Liver (tissue), 9 donors: ENCODE results near the gene ZFYVE27. TPM values are rescaled to one million over a fixed set of nuclear protein-coding genes. Genes with fewer than 3 reads are reported as not detected.

Source experiments
- DNase-seq: peaks from one replicate; pipeline ENCODE4 v3.0.0-alpha.2; 2017; ENCODE audit warnings: low spot score
- H3K27ac ChIP-seq, 2 donors: one replicate each; pipeline ENCODE4 v1.7.0; 2013; ENCODE audit warnings: inconsistent platforms in 2 of 2, low read length in 2 of 2, control low read depth in 1 of 2, low read depth in 1 of 2, mild to moderate bottlenecking in 1 of 2
- H3K27me3 ChIP-seq, 4 donors: one replicate each; pipeline versions ENCODE4 v1.6.1 to v1.7.0; 2013; ENCODE audit warnings: low read length in 3 of 4, inconsistent platforms in 1 of 4, mild to moderate bottlenecking in 1 of 4, moderate library complexity in 1 of 4; ENCODE audit not compliant: control insufficient read depth in 4 of 4, insufficient read depth in 4 of 4
- H3K36me3 ChIP-seq, 4 donors: one replicate each; pipeline versions ENCODE4 v1.6.1 to v1.7.0; 2013; ENCODE audit warnings: low read length in 3 of 4, mild to moderate bottlenecking in 3 of 4, low read depth in 1 of 4, moderate library complexity in 1 of 4; ENCODE audit not compliant: control insufficient read depth in 4 of 4, insufficient read depth in 3 of 4
- H3K4me1 ChIP-seq, 4 donors: one replicate each; pipeline versions ENCODE4 v1.6.1 to v1.7.0; 2013; ENCODE audit warnings: low read length in 3 of 4, mild to moderate bottlenecking in 3 of 4, moderate library complexity in 1 of 4; ENCODE audit not compliant: control insufficient read depth in 4 of 4, insufficient read depth in 4 of 4
- H3K4me3 ChIP-seq, 3 donors: one replicate each; pipeline versions ENCODE4 v1.6.1 to v1.7.0; 2013; ENCODE audit warnings: low read length in 3 of 3, control low read depth in 1 of 3, low read depth in 1 of 3, mild to moderate bottlenecking in 1 of 3
- H3K9ac ChIP-seq, 2 donors: one replicate each; pipeline ENCODE4 v1.7.0; 2013; ENCODE audit warnings: low read length in 2 of 2, mild to moderate bottlenecking in 2 of 2, moderate library complexity in 2 of 2, control low read depth in 1 of 2, low read depth in 1 of 2
- H3K9me3 ChIP-seq, 4 donors: one replicate each; pipeline versions ENCODE4 v1.6.1 to v1.7.0; 2013; ENCODE audit warnings: low read length in 3 of 4; ENCODE audit not compliant: control insufficient read depth in 4 of 4
- EGR1 ChIP-seq, 2 donors: IDR thresholded peaks; 2 replicates each; pipeline ENCODE4 v1.6.1; 2016 to 2018; ENCODE audit warnings: antibody characterized with exemption in 2 of 2, low read depth in 2 of 2
- FOXA1 ChIP-seq: IDR thresholded peaks from 2 replicates; pipeline ENCODE4 v1.6.1; 2016; ENCODE audit warnings: antibody characterized with exemption
- FOXA2 ChIP-seq: IDR thresholded peaks from 2 replicates; pipeline ENCODE4 v1.6.1; 2016; ENCODE audit warnings: antibody characterized with exemption
- GABPA ChIP-seq, 2 donors: IDR thresholded peaks in 1 of 2; conservative IDR thresholded peaks in 1 of 2; 2 replicates each; pipeline ENCODE4 v1.6.1; 2016; ENCODE audit warnings: antibody characterized with exemption in 2 of 2, mild to moderate bottlenecking in 1 of 2, moderate library complexity in 1 of 2
- HNF4A ChIP-seq, 2 donors: conservative IDR thresholded peaks; 2 replicates each; pipeline ENCODE4 v1.6.1; 2016; ENCODE audit warnings: antibody characterized with exemption in 2 of 2, mild to moderate bottlenecking in 2 of 2
- HNF4G ChIP-seq: IDR thresholded peaks from 2 replicates; pipeline ENCODE4 v1.6.1; 2016; ENCODE audit warnings: antibody characterized with exemption
- MAX ChIP-seq: IDR thresholded peaks from 2 replicates; pipeline ENCODE4 v1.6.1; 2016; ENCODE audit warnings: antibody characterized with exemption
- NR2F2 ChIP-seq: IDR thresholded peaks from 2 replicates; pipeline ENCODE4 v1.6.1; 2016; ENCODE audit warnings: antibody characterized with exemption
- RAD21 ChIP-seq, 2 donors: IDR thresholded peaks; 2 replicates each; pipeline ENCODE4 v1.6.1; 2016; ENCODE audit warnings: antibody characterized with exemption in 2 of 2, mild to moderate bottlenecking in 2 of 2
- RXRA ChIP-seq, 2 donors: IDR thresholded peaks; 2 replicates each; pipeline ENCODE4 v1.6.1; 2017 to 2018; ENCODE audit warnings: antibody characterized with exemption in 2 of 2, mild to moderate bottlenecking in 1 of 2
- SP1 ChIP-seq: IDR thresholded peaks from 2 replicates; pipeline ENCODE4 v1.6.1; 2018; ENCODE audit warnings: antibody characterized with exemption, mild to moderate bottlenecking
- YY1 ChIP-seq: IDR thresholded peaks from 2 replicates; pipeline ENCODE4 v1.6.1; 2016; ENCODE audit warnings: antibody characterized with exemption, mild to moderate bottlenecking
- WGBS: extraction: QIAGEN DNeasy Blood & Tissue Kit; methylation state at CpG from one replicate; pipeline ENCODE4 v1.1.7; 2013; 5-methylcytosine and 5-hydroxymethylcytosine counted together
- polyA plus RNA-seq, 2 donors: library from polyadenylated mRNA; stranded (reverse) in 1 of 2; unstranded in 1 of 2; fragments of 200-250 nt in 1 of 2; fragments of >200 nt in 1 of 2; fragmentation: Nextera tagmentation in 1 of 2; extraction: Ambion mirVana in 1 of 2; gene quantifications; one replicate each; pipeline versions ENCODE4 v1.2.1 to v1.2.3, GENCODE V29; 2013 to 2015
- total RNA-seq, 2 donors: library from RNA; depleted of rRNA; stranded (reverse); fragments of >200 nt; gene quantifications; one replicate each; pipeline ENCODE4 v1.2.3, GENCODE V29; 2014
- TF ChIP-seq, protein P1 (sequence below): fragments of 150-350 bp; IDR thresholded peaks from 2 replicates; pipeline ENCODE4 v1.5.1; 2017; ENCODE audit warnings: improper control_type of control experiment, low read depth, low read length; ENCODE audit not compliant: missing input control
- TF ChIP-seq, protein P2 (sequence below): IDR thresholded peaks from 2 replicates; pipeline ENCODE4 v1.6.1; 2016; ENCODE audit warnings: antibody characterized with exemption, mild to moderate bottlenecking
- TF ChIP-seq, protein P3 (sequence below): IDR thresholded peaks from 2 replicates; pipeline ENCODE4 v1.6.1; 2016; ENCODE audit warnings: antibody characterized with exemption
- donor health status: healthy.
- donor health status: healthy.
- donor health status: healthy.
- donor health status: healthy.
- donor health status: healthy.

Gene ZFYVE27
- total and polyA plus RNA-seq, 4 donors = 10.2 to 25.9 (median 13.1) TPM

DNA sequence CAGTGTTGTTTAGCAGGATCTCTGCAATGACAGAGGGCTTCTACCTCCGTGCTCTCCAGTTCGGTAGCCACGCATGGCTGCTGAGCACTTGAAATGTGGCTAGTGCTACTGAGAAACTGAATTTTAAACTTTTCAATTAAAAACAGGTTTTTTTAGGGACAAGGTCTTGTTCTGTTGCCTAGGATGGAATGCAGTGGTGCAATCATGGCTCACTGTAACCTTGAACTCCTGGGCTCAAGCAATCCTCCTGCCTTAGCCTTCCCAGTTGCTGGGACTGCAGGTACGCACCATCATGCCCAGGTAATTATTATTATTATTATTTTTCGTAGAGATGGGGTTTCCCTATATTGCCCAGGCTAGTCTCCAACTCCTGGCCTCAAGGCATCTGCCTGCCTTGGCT is 48.3 kb downstream of the ZFYVE27 start:
- WGBS = 86% methylated on average over 5 of the region's 5 CpGs
- H3K4me1 ChIP-seq = peaks cover 0 to 5% (median 0%) of the 10 kb centered on the region in 4 donors

DNA sequence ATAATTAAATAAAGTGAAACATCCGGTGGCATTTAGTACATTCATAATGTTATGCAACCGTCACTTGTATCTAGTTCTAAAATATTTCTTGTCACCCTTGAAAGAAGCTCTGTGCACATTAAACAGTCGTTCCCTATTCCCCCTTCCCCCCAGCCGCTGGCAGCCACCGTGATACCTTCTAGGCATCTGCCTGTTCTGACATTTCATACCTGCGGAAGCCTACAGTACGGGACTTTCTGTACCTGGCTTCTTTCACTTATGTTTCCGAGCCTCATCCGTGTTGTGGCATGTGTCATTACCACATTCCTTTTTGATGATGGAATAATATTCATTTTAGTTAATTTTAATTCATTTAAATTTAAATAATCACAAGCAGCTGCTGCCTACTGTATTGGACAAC is 48.8 kb downstream of the ZFYVE27 start:
- H3K9ac ChIP-seq = no peak overlapping the region
- peaks cover 0 to 5% (median 0%) of the 10 kb centered on the region in 4 donors for H3K4me1 ChIP-seq
- no peaks in the 10 kb centered on the region for H3K27me3 ChIP-seq
- no peak for TF ChIP-seq FOXA2
- TF ChIP-seq HNF4A (conservative IDR thresholded peaks at IDR 0.05) = no peak
- no peak for TF ChIP-seq RAD21 (IDR thresholded peaks at IDR 0.05)
- TF ChIP-seq, protein P1, sequence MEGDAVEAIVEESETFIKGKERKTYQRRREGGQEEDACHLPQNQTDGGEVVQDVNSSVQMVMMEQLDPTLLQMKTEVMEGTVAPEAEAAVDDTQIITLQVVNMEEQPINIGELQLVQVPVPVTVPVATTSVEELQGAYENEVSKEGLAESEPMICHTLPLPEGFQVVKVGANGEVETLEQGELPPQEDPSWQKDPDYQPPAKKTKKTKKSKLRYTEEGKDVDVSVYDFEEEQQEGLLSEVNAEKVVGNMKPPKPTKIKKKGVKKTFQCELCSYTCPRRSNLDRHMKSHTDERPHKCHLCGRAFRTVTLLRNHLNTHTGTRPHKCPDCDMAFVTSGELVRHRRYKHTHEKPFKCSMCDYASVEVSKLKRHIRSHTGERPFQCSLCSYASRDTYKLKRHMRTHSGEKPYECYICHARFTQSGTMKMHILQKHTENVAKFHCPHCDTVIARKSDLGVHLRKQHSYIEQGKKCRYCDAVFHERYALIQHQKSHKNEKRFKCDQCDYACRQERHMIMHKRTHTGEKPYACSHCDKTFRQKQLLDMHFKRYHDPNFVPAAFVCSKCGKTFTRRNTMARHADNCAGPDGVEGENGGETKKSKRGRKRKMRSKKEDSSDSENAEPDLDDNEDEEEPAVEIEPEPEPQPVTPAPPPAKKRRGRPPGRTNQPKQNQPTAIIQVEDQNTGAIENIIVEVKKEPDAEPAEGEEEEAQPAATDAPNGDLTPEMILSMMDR = no peak
- TF ChIP-seq FOXA1 = no peak
- TF ChIP-seq GABPA (IDR thresholded peaks at IDR 0.05 in 1 of 2, conservative IDR thresholded peaks at IDR 0.05 in 1 of 2) = no peak
- TF ChIP-seq HNF4G = no peak
- TF ChIP-seq MAX = no peak
- TF ChIP-seq YY1 = no peak
- TF ChIP-seq EGR1 (IDR thresholded peaks at IDR 0.05; ENCODE audit: low read depth in 2 of 2) = no peak
- TF ChIP-seq, protein P2, sequence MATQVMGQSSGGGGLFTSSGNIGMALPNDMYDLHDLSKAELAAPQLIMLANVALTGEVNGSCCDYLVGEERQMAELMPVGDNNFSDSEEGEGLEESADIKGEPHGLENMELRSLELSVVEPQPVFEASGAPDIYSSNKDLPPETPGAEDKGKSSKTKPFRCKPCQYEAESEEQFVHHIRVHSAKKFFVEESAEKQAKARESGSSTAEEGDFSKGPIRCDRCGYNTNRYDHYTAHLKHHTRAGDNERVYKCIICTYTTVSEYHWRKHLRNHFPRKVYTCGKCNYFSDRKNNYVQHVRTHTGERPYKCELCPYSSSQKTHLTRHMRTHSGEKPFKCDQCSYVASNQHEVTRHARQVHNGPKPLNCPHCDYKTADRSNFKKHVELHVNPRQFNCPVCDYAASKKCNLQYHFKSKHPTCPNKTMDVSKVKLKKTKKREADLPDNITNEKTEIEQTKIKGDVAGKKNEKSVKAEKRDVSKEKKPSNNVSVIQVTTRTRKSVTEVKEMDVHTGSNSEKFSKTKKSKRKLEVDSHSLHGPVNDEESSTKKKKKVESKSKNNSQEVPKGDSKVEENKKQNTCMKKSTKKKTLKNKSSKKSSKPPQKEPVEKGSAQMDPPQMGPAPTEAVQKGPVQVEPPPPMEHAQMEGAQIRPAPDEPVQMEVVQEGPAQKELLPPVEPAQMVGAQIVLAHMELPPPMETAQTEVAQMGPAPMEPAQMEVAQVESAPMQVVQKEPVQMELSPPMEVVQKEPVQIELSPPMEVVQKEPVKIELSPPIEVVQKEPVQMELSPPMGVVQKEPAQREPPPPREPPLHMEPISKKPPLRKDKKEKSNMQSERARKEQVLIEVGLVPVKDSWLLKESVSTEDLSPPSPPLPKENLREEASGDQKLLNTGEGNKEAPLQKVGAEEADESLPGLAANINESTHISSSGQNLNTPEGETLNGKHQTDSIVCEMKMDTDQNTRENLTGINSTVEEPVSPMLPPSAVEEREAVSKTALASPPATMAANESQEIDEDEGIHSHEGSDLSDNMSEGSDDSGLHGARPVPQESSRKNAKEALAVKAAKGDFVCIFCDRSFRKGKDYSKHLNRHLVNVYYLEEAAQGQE = no peak
- no peak for TF ChIP-seq SP1
- no peak for TF ChIP-seq NR2F2
- TF ChIP-seq RXRA (IDR thresholded peaks at IDR 0.05) = no peak
- TF ChIP-seq, protein P3, sequence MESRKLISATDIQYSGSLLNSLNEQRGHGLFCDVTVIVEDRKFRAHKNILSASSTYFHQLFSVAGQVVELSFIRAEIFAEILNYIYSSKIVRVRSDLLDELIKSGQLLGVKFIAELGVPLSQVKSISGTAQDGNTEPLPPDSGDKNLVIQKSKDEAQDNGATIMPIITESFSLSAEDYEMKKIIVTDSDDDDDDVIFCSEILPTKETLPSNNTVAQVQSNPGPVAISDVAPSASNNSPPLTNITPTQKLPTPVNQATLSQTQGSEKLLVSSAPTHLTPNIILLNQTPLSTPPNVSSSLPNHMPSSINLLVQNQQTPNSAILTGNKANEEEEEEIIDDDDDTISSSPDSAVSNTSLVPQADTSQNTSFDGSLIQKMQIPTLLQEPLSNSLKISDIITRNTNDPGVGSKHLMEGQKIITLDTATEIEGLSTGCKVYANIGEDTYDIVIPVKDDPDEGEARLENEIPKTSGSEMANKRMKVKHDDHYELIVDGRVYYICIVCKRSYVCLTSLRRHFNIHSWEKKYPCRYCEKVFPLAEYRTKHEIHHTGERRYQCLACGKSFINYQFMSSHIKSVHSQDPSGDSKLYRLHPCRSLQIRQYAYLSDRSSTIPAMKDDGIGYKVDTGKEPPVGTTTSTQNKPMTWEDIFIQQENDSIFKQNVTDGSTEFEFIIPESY = no peak
- no peak overlapping the region for H3K27ac ChIP-seq
- no peak for DNase-seq
- WGBS = 87% methylated on average over 9 of the region's 9 CpGs
- H3K36me3 ChIP-seq = no peaks in the 10 kb centered on the region
- H3K4me3 ChIP-seq = no peak overlapping the region
- H3K9me3 ChIP-seq = no peaks in the 10 kb centered on the region

More for the DNA sequence above, 48.3 kb downstream of the ZFYVE27 start:
- no peaks in the 10 kb centered on the region for H3K27me3 ChIP-seq
- TF ChIP-seq, protein P1 = no peak
- no peak overlapping the region for H3K4me3 ChIP-seq
- no peaks in the 10 kb centered on the region for H3K9me3 ChIP-seq
- H3K36me3 ChIP-seq = no peaks in the 10 kb centered on the region
- no peak overlapping the region for H3K9ac ChIP-seq
- no peak for DNase-seq
- no peak overlapping the region for H3K27ac ChIP-seq
